ENCODE results near the gene TPRX1. TPM values are rescaled to one million over a fixed set of nuclear protein-coding genes. Genes with fewer than 3 reads are reported as not detected.

Gene TPRX1
- total RNA-seq, 2 experiments from 2014 or later = not detected

- Mint-ChIP-seq H3K4me1 (ENCODE audit: low read depth) (no peaks in the 10 kb centered on the region), H3K4me3 (no peak overlapping the region), H3K9me3 (no peaks in the 10 kb centered on the region), H3K27ac (no peak overlapping the region), H3K36me3 (ENCODE audit: low read depth) (no peaks in the 10 kb centered on the region), H3K27me3 (peaks cover 5% of the 10 kb centered on the region)
- no peak for ATAC-seq
- TF ChIP-seq CTCF (IDR thresholded peaks at IDR 0.05) = no peak
- CTCF ChIA-PET = no interaction called here
- DNase-seq = no peak
- POLR2A ChIA-PET = no interaction called here
- intact Hi-C loops (cut with micrococcal nuclease) = no loop called here
Measured at GRCh38 chr19:47802521-47803043, 1.8 kb downstream of the TPRX1 start.

- ChIA-PET CTCF (no interaction called here), POLR2A (no interaction called here)
- TF ChIP-seq CTCF (IDR thresholded peaks at IDR 0.05) = no peak
- Mint-ChIP-seq H3K4me1 (ENCODE audit: low read depth) (no peaks in the 10 kb centered on the region), H3K27ac (no peak overlapping the region), H3K27me3 (peaks cover 6% of the 10 kb centered on the region), H3K9me3 (no peaks in the 10 kb centered on the region), H3K4me3 (no peak overlapping the region), H3K36me3 (ENCODE audit: low read depth) (no peaks in the 10 kb centered on the region)
- intact Hi-C loops (cut with micrococcal nuclease) = no loop called here
- DNase-seq (no peak), ATAC-seq (no peak)
Measured at GRCh38 chr19:47801270-47801669, 3.1 kb downstream of the TPRX1 start.

GRCh38 chr19:47798904-47799266 lies 5.5 kb downstream of the TPRX1 start:
- no peaks in the 10 kb centered on the region for H3K36me3 Mint-ChIP-seq (ENCODE audit: low read depth)
- H3K4me1 Mint-ChIP-seq (ENCODE audit: low read depth) = no peaks in the 10 kb centered on the region
- ATAC-seq (no peak), DNase-seq (no peak)
- ChIA-PET POLR2A (no interaction called here), CTCF (interaction anchor here (1.2 kb wide), 1 partner anchor 9 kb away, joined by 4 read pairs; no protein-coding TSS in a partner anchor)
- no peak for TF ChIP-seq CTCF (IDR thresholded peaks at IDR 0.05)
- peaks cover 8% of the 10 kb centered on the region for H3K27me3 Mint-ChIP-seq
- H3K27ac Mint-ChIP-seq = no peak overlapping the region
- intact Hi-C loops (cut with micrococcal nuclease) = no loop called here
- no peak overlapping the region for H3K4me3 Mint-ChIP-seq
- no peaks in the 10 kb centered on the region for H3K9me3 Mint-ChIP-seq

- CTCF ChIA-PET = interaction anchor here (1.2 kb wide), 1 partner anchor 8 kb away, joined by 4 read pairs; no protein-coding TSS in a partner anchor
- POLR2A ChIA-PET = no interaction called here
Measured at GRCh38 chr19:47797996-47798903, 6.1 kb downstream of the TPRX1 start.

More at GRCh38 chr19:47797996-47798903, 6.1 kb downstream of the TPRX1 start:
- Mint-ChIP-seq H3K36me3 (ENCODE audit: low read depth) (no peaks in the 10 kb centered on the region), H3K9me3 (no peaks in the 10 kb centered on the region), H3K27ac (no peak overlapping the region), H3K4me1 (ENCODE audit: low read depth) (no peaks in the 10 kb centered on the region), H3K4me3 (no peak overlapping the region), H3K27me3 (peaks cover 8% of the 10 kb centered on the region)
- no peak for DNase-seq
- no peak for ATAC-seq
- intact Hi-C loops (cut with micrococcal nuclease) = no loop called here
- no peak for TF ChIP-seq CTCF (IDR thresholded peaks at IDR 0.05)

Data from activated CD8-positive, alpha-beta T cell treated with anti-CD3 and anti-CD28 coated beads for 36 hours (primary cell).